T-helper 1 cell treated with Interleukin-12 subunit alpha and Interleukin-12 subunit beta and Interleukin-4 antibody, amounts not matched to agents 30 μg/mL and 1 μg/mL, for 36 hours (primary cell): ENCODE data around the gene TMEM106B.

Experiments used
- H3K27ac Mint-ChIP-seq: one replicate; pipeline ENCODE4 v1.8.0; 2021; ENCODE audit warnings: mild to moderate bottlenecking, mixed read lengths
- H3K27me3 Mint-ChIP-seq: one replicate; pipeline ENCODE4 v1.8.0; 2021; ENCODE audit warnings: low read depth, mixed read lengths
- H3K36me3 Mint-ChIP-seq: one replicate; pipeline ENCODE4 v1.8.0; 2021; ENCODE audit warnings: low read depth, mixed read lengths
- H3K4me1 Mint-ChIP-seq: one replicate; pipeline ENCODE4 v1.8.0; 2021; ENCODE audit warnings: low read depth, mixed read lengths
- H3K4me3 Mint-ChIP-seq: one replicate; pipeline ENCODE4 v1.8.0; 2021; ENCODE audit warnings: mild to moderate bottlenecking, moderate library complexity, mixed read lengths
- H3K9me3 Mint-ChIP-seq: one replicate; pipeline ENCODE4 v1.8.0; 2021; ENCODE audit warnings: mixed read lengths

The TMEM106B gene

GRCh38 chr7:12244129-12244528, 33.0 kb downstream of the TMEM106B start:
- Mint-ChIP-seq H3K27ac (no peak overlapping the region), H3K4me3 (no peak overlapping the region), H3K4me1 (peaks cover 7% of the 10 kb centered on the region), H3K9me3 (peaks cover 6% of the 10 kb centered on the region), H3K27me3 (no peaks in the 10 kb centered on the region), H3K36me3 (peaks cover 5% of the 10 kb centered on the region)

- Mint-ChIP-seq H3K36me3 (no peaks in the 10 kb centered on the region), H3K4me3 (no peak overlapping the region), H3K27me3 (peaks cover 2% of the 10 kb centered on the region), H3K4me1 (peaks cover under 1% of the 10 kb centered on the region), H3K27ac (no peak overlapping the region), H3K9me3 (peaks cover under 1% of the 10 kb centered on the region)
Observed at GRCh38 chr7:12244694-12245093, 33.6 kb downstream of the TMEM106B start.

- H3K27ac Mint-ChIP-seq = no peak overlapping the region
- H3K36me3 Mint-ChIP-seq = peaks cover 11% of the 10 kb centered on the region
- no peaks in the 10 kb centered on the region for H3K4me1 Mint-ChIP-seq
- H3K27me3 Mint-ChIP-seq = peaks cover 21% of the 10 kb centered on the region
- H3K9me3 Mint-ChIP-seq = peaks cover 19% of the 10 kb centered on the region
- no peak overlapping the region for H3K4me3 Mint-ChIP-seq
Observed at GRCh38 chr7:12249706-12250105, 38.6 kb downstream of the TMEM106B start.

- Mint-ChIP-seq H3K36me3 (peaks cover 11% of the 10 kb centered on the region), H3K9me3 (peaks cover 19% of the 10 kb centered on the region), H3K4me1 (no peaks in the 10 kb centered on the region), H3K27ac (no peak overlapping the region), H3K27me3 (peaks cover 21% of the 10 kb centered on the region), H3K4me3 (no peak overlapping the region)
Observed at GRCh38 chr7:12250232-12250631, 39.1 kb downstream of the TMEM106B start.

- Mint-ChIP-seq H3K27ac (no peak overlapping the region), H3K36me3 (peaks cover 10% of the 10 kb centered on the region), H3K27me3 (peaks cover 17% of the 10 kb centered on the region), H3K4me3 (no peak overlapping the region), H3K9me3 (peaks cover 19% of the 10 kb centered on the region), H3K4me1 (peaks cover 2% of the 10 kb centered on the region)
Observed at GRCh38 chr7:12256090-12256489, 45.0 kb downstream of the TMEM106B start.

GRCh38 chr7:12257582-12257981, 46.5 kb downstream of the TMEM106B start:
- Mint-ChIP-seq H3K4me3 (no peak overlapping the region), H3K9me3 (peaks cover 7% of the 10 kb centered on the region), H3K27me3 (peaks cover 7% of the 10 kb centered on the region), H3K4me1 (peaks cover 2% of the 10 kb centered on the region), H3K36me3 (no peaks in the 10 kb centered on the region), H3K27ac (no peak overlapping the region)

- peaks cover 2% of the 10 kb centered on the region for H3K4me1 Mint-ChIP-seq
- H3K27me3 Mint-ChIP-seq = peaks cover 9% of the 10 kb centered on the region
- no peaks in the 10 kb centered on the region for H3K36me3 Mint-ChIP-seq
- H3K27ac Mint-ChIP-seq = no peak overlapping the region
- H3K4me3 Mint-ChIP-seq = no peak overlapping the region
- peaks cover 7% of the 10 kb centered on the region for H3K9me3 Mint-ChIP-seq
Observed at GRCh38 chr7:12258074-12258473, 47.0 kb downstream of the TMEM106B start.

- no peaks in the 10 kb centered on the region for H3K4me1 Mint-ChIP-seq
Observed at GRCh38 chr7:12267542-12267941, 56.4 kb downstream of the TMEM106B start.

GRCh38 chr7:12269100-12269895, 58.2 kb downstream of the TMEM106B start:
- Mint-ChIP-seq H3K4me3 (no peak overlapping the region), H3K9me3 (no peaks in the 10 kb centered on the region)

More at GRCh38 chr7:12267542-12267941, 56.4 kb downstream of the TMEM106B start:
- Mint-ChIP-seq H3K27me3 (peaks cover 13% of the 10 kb centered on the region), H3K27ac (no peak overlapping the region), H3K9me3 (no peaks in the 10 kb centered on the region), H3K36me3 (no peaks in the 10 kb centered on the region), H3K4me3 (no peak overlapping the region)

GRCh38 chr7:12281038-12281437, 69.9 kb downstream of the TMEM106B start:
- Mint-ChIP-seq H3K4me3 (no peak overlapping the region), H3K36me3 (peaks cover 1% of the 10 kb centered on the region), H3K9me3 (peaks cover 18% of the 10 kb centered on the region), H3K4me1 (peaks cover 2% of the 10 kb centered on the region), H3K27ac (no peak overlapping the region), H3K27me3 (peaks cover 21% of the 10 kb centered on the region)

More at GRCh38 chr7:12269100-12269895, 58.2 kb downstream of the TMEM106B start:
- Mint-ChIP-seq H3K36me3 (no peaks in the 10 kb centered on the region), H3K27me3 (peaks cover 16% of the 10 kb centered on the region), H3K4me1 (no peaks in the 10 kb centered on the region), H3K27ac (no peak overlapping the region)

GRCh38 chr7:12287901-12288300, 76.8 kb downstream of the TMEM106B start:
- Mint-ChIP-seq H3K4me3 (no peak overlapping the region), H3K4me1 (no peaks in the 10 kb centered on the region), H3K36me3 (no peaks in the 10 kb centered on the region), H3K27ac (no peak overlapping the region), H3K9me3 (peaks cover 4% of the 10 kb centered on the region), H3K27me3 (peaks cover 5% of the 10 kb centered on the region)

GRCh38 chr7:12289996-12290395, 78.9 kb downstream of the TMEM106B start:
- Mint-ChIP-seq H3K4me1 (peaks cover 2% of the 10 kb centered on the region), H3K36me3 (no peaks in the 10 kb centered on the region)

GRCh38 chr7:12290761-12291160, 79.7 kb downstream of the TMEM106B start:
- H3K36me3 Mint-ChIP-seq = no peaks in the 10 kb centered on the region
- H3K27ac Mint-ChIP-seq = no peak overlapping the region
- peaks cover 4% of the 10 kb centered on the region for H3K9me3 Mint-ChIP-seq
- no peak overlapping the region for H3K4me3 Mint-ChIP-seq
- peaks cover 2% of the 10 kb centered on the region for H3K4me1 Mint-ChIP-seq
- peaks cover 6% of the 10 kb centered on the region for H3K27me3 Mint-ChIP-seq

More at GRCh38 chr7:12289996-12290395, 78.9 kb downstream of the TMEM106B start:
- Mint-ChIP-seq H3K27ac (no peak overlapping the region), H3K9me3 (peaks cover 4% of the 10 kb centered on the region), H3K27me3 (peaks cover 4% of the 10 kb centered on the region), H3K4me3 (no peak overlapping the region)

GRCh38 chr7:12291870-12292269, 80.8 kb downstream of the TMEM106B start:
- Mint-ChIP-seq H3K27ac (no peak overlapping the region), H3K4me1 (peaks cover 2% of the 10 kb centered on the region), H3K9me3 (peaks cover 4% of the 10 kb centered on the region), H3K36me3 (no peaks in the 10 kb centered on the region), H3K27me3 (peaks cover 6% of the 10 kb centered on the region), H3K4me3 (no peak overlapping the region)
